22Rv1 (cell line): ENCODE data around the gene PRKRA.

Source experiments
- CTCF ChIP-seq: fragments of 450-650 bp; IDR thresholded peaks from 2 replicates; pipeline ENCODE4 v1.5.1; 2017; ENCODE audit warnings: mild to moderate bottlenecking
- ZFX ChIP-seq: fragments of 450-650 bp; IDR thresholded peaks from 2 replicates; pipeline ENCODE4 v1.6.1; 2017; ENCODE audit warnings: antibody characterized with exemption, borderline replicate concordance

- TF ChIP-seq CTCF = no peak
- TF ChIP-seq ZFX = no peak
Measured at GRCh38 chr2:178425255-178425827, 25.6 kb downstream of the PRKRA start.
